Naive B cell (primary cell): ENCODE results near the gene CCL22. TPM values are rescaled to one million over a fixed set of nuclear protein-coding genes. Genes with fewer than 3 reads are reported as not detected.
A peak's percentile ranks its signal among the peaks of the same experiment; 100 is the strongest.
"Not testable (repeated sequence)": the region's sequence is repeated elsewhere in the genome, so short reads cannot be mapped to it uniquely, and the experiment has no call there.

Source experiments
- ATAC-seq, 2 donors: fragments of 150-1000 bp; cut with Tn5 transposase; 2 replicates each; pipeline ENCODE4 v1.10.0; 2021; ENCODE audit warnings: low read depth in 2 of 2, mild to moderate bottlenecking in 2 of 2, moderate library complexity in 2 of 2
- DNase-seq: peaks from one replicate; pipeline ENCODE4 v3.0.0; 2022
- H3K27ac Mint-ChIP-seq, 6 donors: one replicate each; pipeline ENCODE4 v1.8.0; 2020 to 2022; ENCODE audit warnings: mild to moderate bottlenecking in 6 of 6, mixed read lengths in 6 of 6, moderate library complexity in 5 of 6, inconsistent platforms in 2 of 6
- H3K27me3 Mint-ChIP-seq, 3 donors: one replicate each; pipeline ENCODE4 v1.8.0; 2021 to 2022; ENCODE audit warnings: mixed read lengths in 3 of 3, mild to moderate bottlenecking in 1 of 3
- H3K36me3 Mint-ChIP-seq, 2 donors: one replicate each; pipeline ENCODE4 v1.8.0; 2020 to 2022; ENCODE audit warnings: mixed read lengths in 2 of 2, inconsistent platforms in 1 of 2, mild to moderate bottlenecking in 1 of 2
- H3K4me1 Mint-ChIP-seq, 3 donors: one replicate each; pipeline ENCODE4 v1.8.0; 2020 to 2022; ENCODE audit warnings: mixed read lengths in 3 of 3, inconsistent platforms in 1 of 3, mild to moderate bottlenecking in 1 of 3, moderate library complexity in 1 of 3
- H3K4me3 Mint-ChIP-seq, 8 donors: one replicate each; pipeline ENCODE4 v1.8.0; 2020 to 2022; ENCODE audit warnings: mild to moderate bottlenecking in 8 of 8, mixed read lengths in 8 of 8, moderate library complexity in 8 of 8, inconsistent platforms in 2 of 8
- H3K9me3 Mint-ChIP-seq, 7 donors: one replicate each; pipeline ENCODE4 v1.8.0; 2020 to 2022; ENCODE audit warnings: mixed read lengths in 7 of 7, mild to moderate bottlenecking in 5 of 7, inconsistent platforms in 2 of 7, moderate library complexity in 1 of 7
- polyA plus RNA-seq, 6 donors: library from polyadenylated mRNA; unstranded; fragments of 300-500 nt; fragmentation: Illumina TruSeq; gene quantifications; one replicate each; pipeline ENCODE4 v1.2.3, GENCODE V29; 2021; ENCODE audit warnings: low read depth in 6 of 6

CCL22 gene
- polyA plus RNA-seq, 6 donors from 2014 or later = not detected

DNA sequence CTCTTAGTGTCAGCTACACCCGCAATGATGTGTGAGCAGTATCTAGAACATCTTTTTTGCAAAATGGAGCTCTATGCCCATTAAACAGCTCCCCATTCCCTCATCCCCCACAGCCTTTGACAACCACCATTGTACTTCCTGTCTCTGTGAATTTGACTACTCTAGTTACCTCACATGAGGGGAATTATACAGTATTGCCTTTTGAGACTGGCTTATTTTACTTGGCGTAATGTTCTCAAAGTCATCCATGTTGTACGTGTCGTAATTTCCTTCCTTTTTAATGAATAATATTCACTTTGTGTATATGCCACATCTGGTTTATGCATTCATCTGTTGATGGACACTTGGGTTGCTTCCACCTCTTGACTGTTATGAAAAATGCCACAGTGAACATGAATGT, 23.2 kb upstream of the CCL22 start:
- no peak overlapping the region for H3K4me3 Mint-ChIP-seq
- no peak overlapping the region for H3K27ac Mint-ChIP-seq
- H3K9me3 Mint-ChIP-seq = peaks cover 0 to 14% (median 12%) of the 10 kb centered on the region in 7 donors
- peaks cover 6 to 47% (median 30%) of the 10 kb centered on the region in 3 donors for H3K27me3 Mint-ChIP-seq
- H3K4me1 Mint-ChIP-seq = peaks cover 11 to 14% (median 13%) of the 10 kb centered on the region in 3 donors
- peaks cover 0 to 5% of the 10 kb centered on the region in 2 donors for H3K36me3 Mint-ChIP-seq
- DNase-seq (no peak), ATAC-seq (no peak)

DNA sequence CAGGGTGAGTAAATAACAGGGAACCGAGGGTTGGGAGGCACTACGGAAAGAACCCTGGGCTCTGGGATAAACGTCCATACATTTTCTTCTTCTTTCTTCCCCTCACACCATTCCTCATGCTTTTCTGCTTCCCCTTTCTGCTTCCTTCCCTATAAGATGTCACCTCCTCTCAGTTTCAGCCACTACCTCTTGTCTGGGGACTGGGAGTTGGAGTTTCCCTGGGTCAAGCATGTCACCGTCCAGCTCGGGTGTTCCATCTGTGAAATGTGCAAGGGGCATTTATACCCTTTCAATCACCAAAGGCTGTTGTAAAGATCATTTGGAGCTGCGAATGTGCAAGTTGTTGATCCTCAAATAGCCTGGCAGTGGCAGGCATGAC, 17.5 kb upstream of the CCL22 start:
- Mint-ChIP-seq H3K9me3 (peaks cover 0 to 7% (median 0%) of the 10 kb centered on the region in 7 donors), H3K27me3 (peaks cover 39 to 69% (median 50%) of the 10 kb centered on the region in 3 donors), H3K36me3 (peaks cover 0 to 9% of the 10 kb centered on the region in 2 donors), H3K27ac (peak overlapping the region in 4 of 6 donors; percentile 4 to 64 (median 38)), H3K4me1 (peaks cover 33 to 45% (median 34%) of the 10 kb centered on the region in 3 donors), H3K4me3 (peak overlapping the region in 3 of 8 donors; percentile 2 to 65 (median 18))
- no peak for ATAC-seq
- no peak for DNase-seq

DNA sequence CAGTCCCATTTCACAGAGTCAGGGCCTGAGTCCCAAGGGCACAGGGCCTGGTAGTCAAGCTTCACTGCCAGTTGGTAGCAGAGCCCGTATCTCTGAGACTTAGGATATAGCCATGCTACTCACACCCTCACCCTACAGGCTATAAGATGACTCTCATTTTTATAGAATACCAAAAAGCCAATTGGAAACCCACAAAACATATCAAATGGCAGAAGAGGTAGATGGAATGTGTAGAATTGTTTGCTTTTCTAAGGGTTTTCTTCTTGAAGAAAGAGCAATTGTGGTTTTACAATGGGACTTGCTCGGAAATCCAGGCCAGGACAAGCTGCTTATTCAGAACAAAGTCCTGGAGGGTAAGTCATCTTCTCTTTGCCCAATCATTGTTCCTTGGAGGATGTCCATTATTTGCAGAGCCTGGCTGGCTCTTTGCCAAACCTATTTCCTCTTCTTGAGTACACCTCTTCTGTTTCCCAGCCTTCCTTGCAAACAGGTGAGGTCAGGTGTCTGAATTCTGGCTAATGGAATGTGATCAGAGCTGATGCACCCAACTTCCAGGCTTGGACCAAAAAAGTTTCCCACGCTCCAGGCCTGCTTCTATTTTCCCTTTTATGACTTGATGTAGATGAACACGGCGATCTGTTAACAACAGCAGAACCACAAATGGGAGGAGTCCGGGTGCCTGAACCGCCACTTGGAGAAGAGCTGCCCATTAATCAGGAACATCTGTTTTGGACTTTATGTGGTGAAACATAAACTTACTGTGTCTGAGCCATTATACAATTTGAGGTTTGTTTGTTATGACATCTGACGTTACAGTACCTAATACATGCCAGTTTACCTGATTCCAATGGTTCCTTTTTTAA, 16.9 kb upstream of the CCL22 start:
- Mint-ChIP-seq H3K36me3 (peaks cover 0 to 9% of the 10 kb centered on the region in 2 donors), H3K4me3 (peak overlapping the region in 2 of 8 donors; percentile 2 to 32), H3K9me3 (peaks cover 0 to 7% (median 0%) of the 10 kb centered on the region in 7 donors), H3K27me3 (peaks cover 39 to 67% (median 51%) of the 10 kb centered on the region in 3 donors), H3K27ac (no peak overlapping the region), H3K4me1 (peaks cover 33 to 45% (median 34%) of the 10 kb centered on the region in 3 donors)
- DNase-seq = no peak
- no peak for ATAC-seq

DNA sequence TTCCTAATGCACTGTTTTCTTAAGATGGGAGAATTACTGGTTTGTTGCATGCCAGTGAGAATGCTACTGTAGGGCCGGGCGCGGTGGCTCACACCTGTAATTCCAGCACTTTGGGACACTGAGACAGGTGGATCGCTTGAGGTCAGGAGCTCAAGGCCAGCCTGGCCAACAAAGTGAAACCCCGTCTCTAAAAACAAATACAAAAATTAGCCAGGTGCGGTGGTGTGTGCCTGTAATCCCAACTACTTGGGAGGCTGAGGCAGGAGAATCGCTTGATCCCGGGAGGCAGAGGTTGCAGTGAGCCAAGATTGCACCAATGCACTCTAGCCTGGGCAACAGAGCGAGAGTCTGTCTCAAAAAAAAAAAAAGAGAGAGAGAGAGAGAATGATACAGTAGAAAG, 16.0 kb upstream of the CCL22 start:
- H3K9me3 Mint-ChIP-seq, ATAC-seq, DNase-seq, H3K4me3 Mint-ChIP-seq, H3K36me3 Mint-ChIP-seq: not testable (repeated sequence)
- peaks cover 49 to 76% (median 60%) of the 10 kb centered on the region in 3 donors for H3K27me3 Mint-ChIP-seq
- peaks cover 38 to 51% (median 41%) of the 10 kb centered on the region in 3 donors for H3K4me1 Mint-ChIP-seq
- H3K27ac Mint-ChIP-seq = peak overlapping the region in 2 of 6 donors; percentile 24 to 94

DNA sequence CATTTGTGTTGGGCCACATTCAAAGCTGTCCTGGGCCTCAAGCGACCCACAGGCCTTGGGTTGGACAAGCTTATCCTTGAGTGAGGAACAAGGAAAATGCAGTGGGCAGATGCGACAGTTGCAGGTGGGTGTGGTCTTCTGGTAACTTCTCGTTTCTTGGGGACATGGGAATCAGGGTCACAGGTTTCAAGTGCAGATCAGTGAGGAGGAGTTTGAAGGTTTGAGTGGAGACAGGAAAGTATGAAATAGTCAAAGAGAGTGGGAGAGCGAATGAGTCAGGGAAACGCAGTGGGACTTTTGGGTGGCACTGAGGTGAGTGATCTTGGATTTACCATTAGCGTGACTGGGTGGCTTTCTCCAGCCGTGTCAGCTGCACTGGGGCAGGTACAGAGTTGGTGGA, 15.4 kb upstream of the CCL22 start:
- Mint-ChIP-seq H3K9me3 (peaks cover 0 to 7% (median 0%) of the 10 kb centered on the region in 7 donors), H3K36me3 (peaks cover 0 to 9% of the 10 kb centered on the region in 2 donors), H3K27me3 (peaks cover 52 to 80% (median 62%) of the 10 kb centered on the region in 3 donors), H3K27ac (peak overlapping the region in 1 of 6 donors; percentile 24), H3K4me3 (peak overlapping the region in 2 of 8 donors; percentile 5 to 38), H3K4me1 (peaks cover 39 to 57% (median 42%) of the 10 kb centered on the region in 3 donors)
- ATAC-seq (no peak), DNase-seq (no peak)

DNA sequence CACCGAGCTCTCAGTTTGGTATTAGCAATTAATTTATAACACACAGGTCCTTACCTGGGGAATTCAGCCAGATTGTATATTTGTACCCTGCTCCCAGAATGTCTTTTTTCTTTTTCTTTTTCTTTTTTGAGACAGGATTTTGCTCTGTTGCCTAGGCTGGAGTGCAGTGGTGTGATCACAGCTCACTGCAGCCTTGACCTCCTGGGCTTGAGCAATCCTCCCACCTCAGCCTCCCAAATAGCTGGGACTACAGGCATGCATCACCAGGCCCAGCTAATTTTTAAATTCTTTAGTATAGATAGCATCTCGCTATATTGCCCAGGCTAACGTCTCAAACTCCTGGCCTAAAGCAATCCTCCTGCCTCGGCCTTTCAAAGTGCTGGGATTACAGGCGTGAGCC, 14.5 kb upstream of the CCL22 start:
- ATAC-seq, H3K36me3 Mint-ChIP-seq, H3K27ac Mint-ChIP-seq, H3K4me3 Mint-ChIP-seq, DNase-seq, H3K9me3 Mint-ChIP-seq: not testable (repeated sequence)
- Mint-ChIP-seq H3K4me1 (peaks cover 46 to 65% (median 46%) of the 10 kb centered on the region in 3 donors), H3K27me3 (peaks cover 46 to 71% (median 59%) of the 10 kb centered on the region in 3 donors)

DNA sequence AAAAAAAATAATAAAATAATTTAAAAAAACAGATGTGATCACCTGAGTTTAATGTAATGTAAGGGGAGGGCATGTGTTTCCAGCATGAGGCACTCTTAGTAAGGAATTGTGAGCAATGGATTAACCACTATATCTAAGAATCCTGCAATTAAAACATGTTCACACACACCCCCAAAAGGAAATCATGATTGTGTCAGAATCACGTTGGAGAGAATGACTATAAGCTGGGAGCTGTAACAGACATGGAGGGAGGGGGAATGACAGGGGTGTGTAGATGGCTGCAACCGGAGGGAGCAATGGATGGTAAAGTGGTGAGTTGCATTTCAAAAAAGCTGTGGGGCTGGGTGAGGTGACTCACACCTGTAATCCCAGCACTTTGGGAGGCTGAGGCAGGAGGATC, 13.6 kb upstream of the CCL22 start:
- DNase-seq (no peak), ATAC-seq (no peak)
- peaks cover 0 to 5% (median 0%) of the 10 kb centered on the region in 7 donors for H3K9me3 Mint-ChIP-seq
- peaks cover 45 to 65% (median 46%) of the 10 kb centered on the region in 3 donors for H3K4me1 Mint-ChIP-seq
- no peak overlapping the region for H3K27ac Mint-ChIP-seq
- H3K4me3 Mint-ChIP-seq = no peak overlapping the region
- peaks cover 46 to 69% (median 59%) of the 10 kb centered on the region in 3 donors for H3K27me3 Mint-ChIP-seq
- peaks cover 0 to 9% of the 10 kb centered on the region in 2 donors for H3K36me3 Mint-ChIP-seq

DNA sequence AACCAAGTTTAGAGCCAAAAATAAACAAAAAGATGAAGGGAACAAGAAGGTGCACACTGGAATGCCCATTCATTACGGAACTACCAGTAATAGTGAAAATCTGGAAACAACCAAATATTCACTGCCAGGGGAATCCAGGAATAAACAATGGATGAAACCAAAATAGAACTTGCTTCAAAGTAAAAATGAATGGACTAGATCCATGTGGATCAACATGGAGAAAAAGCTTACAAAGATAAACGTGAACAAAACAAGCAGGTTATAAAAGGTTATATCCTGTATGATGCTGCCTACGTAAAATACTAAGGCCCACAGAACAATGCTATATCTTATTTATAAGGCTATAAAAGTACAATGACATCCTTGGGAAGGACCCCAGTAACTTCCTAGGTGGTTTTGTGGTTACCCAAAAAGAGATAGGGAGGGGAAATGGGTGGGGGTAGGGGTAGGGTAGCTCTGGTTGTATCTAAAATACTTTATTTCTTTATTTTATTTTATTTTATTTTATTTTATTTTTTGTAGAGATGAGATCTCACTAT, 12.8 kb upstream of the CCL22 start:
- Mint-ChIP-seq H3K4me3 (no peak overlapping the region), H3K27ac (no peak overlapping the region), H3K9me3 (peaks cover 0 to 5% (median 0%) of the 10 kb centered on the region in 7 donors), H3K36me3 (peaks cover 0 to 9% of the 10 kb centered on the region in 2 donors), H3K27me3 (peaks cover 46 to 68% (median 56%) of the 10 kb centered on the region in 3 donors), H3K4me1 (peaks cover 43 to 60% (median 46%) of the 10 kb centered on the region in 3 donors)
- DNase-seq = no peak
- ATAC-seq = no peak

DNA sequence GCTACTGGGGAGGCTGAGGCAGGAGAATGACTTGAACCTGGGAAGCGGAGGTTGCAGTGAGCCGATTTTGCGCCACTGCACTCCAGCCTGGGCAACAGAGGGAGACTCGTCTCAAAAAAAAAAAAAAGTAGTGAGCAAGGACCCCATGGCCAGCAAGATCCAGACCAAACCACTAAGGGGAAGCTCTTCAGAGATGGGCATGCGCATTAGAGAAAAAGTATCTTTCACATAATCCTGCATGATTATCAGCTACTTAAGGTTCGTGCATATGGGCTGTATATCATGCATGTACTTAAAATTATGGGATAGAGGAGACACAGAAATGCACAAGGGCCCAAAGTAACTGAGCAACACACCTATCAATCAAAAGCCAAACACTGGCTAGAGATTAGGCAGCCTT, 10.7 kb upstream of the CCL22 start:
- peaks cover 38 to 60% (median 47%) of the 10 kb centered on the region in 3 donors for H3K27me3 Mint-ChIP-seq
- H3K9me3 Mint-ChIP-seq = peaks cover 0 to 4% (median 0%) of the 10 kb centered on the region in 7 donors
- DNase-seq (no peak), ATAC-seq (no peak)
- H3K4me3 Mint-ChIP-seq = no peak overlapping the region
- H3K27ac Mint-ChIP-seq = peak overlapping the region in 2 of 6 donors; percentile 4 to 13
- H3K36me3 Mint-ChIP-seq = peaks cover 0 to 7% of the 10 kb centered on the region in 2 donors
- peaks cover 32 to 44% (median 36%) of the 10 kb centered on the region in 3 donors for H3K4me1 Mint-ChIP-seq

DNA sequence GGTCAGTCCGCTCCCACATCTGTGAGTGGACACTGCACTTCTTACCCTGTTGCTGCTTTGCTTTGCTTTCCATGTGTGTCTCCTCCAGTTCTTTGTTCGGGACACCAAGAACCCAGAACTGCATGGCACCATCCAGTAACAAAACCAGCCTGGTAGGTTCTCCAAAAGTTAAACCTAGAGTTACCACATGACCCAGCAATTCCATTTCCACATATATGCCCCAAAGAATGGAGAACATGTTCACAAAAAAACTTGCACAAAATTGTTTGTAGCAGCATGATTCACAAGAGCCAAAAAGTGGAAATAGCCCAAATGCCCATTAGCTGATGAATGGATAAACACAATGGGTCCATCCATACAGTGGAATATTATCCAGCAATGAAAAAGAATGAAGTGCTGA, 10.3 kb upstream of the CCL22 start:
- H3K4me3 Mint-ChIP-seq = peak overlapping the region in 5 of 8 donors; percentile 20 to 75 (median 33)
- H3K4me1 Mint-ChIP-seq = peaks cover 31 to 40% (median 32%) of the 10 kb centered on the region in 3 donors
- peaks cover 37 to 60% (median 47%) of the 10 kb centered on the region in 3 donors for H3K27me3 Mint-ChIP-seq
- H3K9me3 Mint-ChIP-seq = peaks cover 0 to 4% (median 0%) of the 10 kb centered on the region in 7 donors
- peak overlapping the region in 2 of 6 donors; percentile 15 to 69 for H3K27ac Mint-ChIP-seq
- peaks cover 0 to 2% of the 10 kb centered on the region in 2 donors for H3K36me3 Mint-ChIP-seq
- ATAC-seq = no peak
- no peak for DNase-seq

DNA sequence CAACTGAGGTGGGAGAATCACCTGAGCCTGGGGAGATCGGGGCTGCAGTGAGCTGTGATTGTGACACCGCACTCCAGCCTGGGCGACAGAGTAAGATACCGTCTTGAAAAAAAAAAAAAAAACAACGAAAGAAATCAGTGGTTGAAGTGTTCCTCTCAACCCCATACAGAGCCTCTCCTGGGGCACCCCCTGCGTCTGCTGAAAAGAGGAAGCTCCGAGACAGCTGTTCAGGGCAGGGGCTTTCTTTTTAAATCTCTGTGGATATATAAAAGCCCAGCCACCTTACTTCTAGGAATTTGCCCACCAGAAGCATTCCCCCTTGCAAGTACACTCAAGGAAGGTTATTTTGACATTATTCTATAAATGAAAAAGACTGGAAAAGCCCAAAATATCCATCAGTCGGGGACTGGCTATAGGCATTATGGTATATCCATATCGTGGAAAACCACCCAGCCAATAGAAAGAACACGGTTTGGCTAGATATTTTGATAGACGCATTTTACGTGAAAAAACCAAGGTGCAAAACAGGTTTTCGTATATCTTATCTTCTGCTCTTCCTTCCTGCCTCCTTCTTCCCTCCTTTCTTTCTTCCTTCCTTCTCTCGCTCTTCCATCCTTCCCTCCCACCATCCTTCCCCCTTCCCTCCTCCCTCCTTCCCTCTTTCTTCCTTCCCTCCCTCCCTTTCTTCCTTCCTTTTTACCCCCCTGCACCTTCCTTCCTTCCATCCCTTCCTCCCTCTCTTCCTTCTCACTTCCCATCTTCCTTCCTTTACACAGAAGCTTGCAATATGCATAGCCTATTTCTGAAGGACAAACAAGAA, 9.2 kb upstream of the CCL22 start:
- Mint-ChIP-seq H3K9me3 (peaks cover 0 to 3% (median 0%) of the 10 kb centered on the region in 7 donors), H3K27ac (peak overlapping the region; percentile 30 to 89 (median 66)), H3K36me3 (no peaks in the 10 kb centered on the region), H3K4me1 (peaks cover 29 to 37% (median 31%) of the 10 kb centered on the region in 3 donors), H3K4me3 (peak overlapping the region in 6 of 8 donors; percentile 56 to 84 (median 68)), H3K27me3 (peaks cover 30 to 56% (median 42%) of the 10 kb centered on the region in 3 donors)
- DNase-seq (peak; percentile 84), ATAC-seq (peak; percentile 99)

DNA sequence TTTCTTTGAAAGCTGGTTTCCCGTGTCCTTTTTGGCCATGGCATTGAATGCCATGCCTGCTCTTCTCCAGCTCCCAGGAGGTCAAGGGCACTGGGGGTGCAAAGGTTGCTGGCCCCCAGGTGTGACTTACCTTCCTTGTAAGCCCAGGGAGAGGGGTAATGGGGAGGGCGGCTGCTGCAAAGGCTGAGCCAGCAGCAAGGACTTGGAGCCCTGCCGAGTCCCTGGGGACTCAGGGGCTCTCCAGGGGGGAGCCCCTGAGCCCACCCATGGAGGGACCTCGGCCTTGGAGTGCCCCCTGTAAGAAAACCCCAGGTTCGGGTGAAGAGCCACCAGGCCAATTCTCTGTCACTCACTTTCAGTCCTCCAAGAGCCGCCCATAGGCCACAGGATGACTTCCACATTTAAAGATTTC, 5.9 kb upstream of the CCL22 start:
- ATAC-seq = no peak
- DNase-seq = no peak
- H3K9me3 Mint-ChIP-seq = no peaks in the 10 kb centered on the region
- H3K4me1 Mint-ChIP-seq = peaks cover 23 to 29% (median 25%) of the 10 kb centered on the region in 3 donors
- H3K27me3 Mint-ChIP-seq = peaks cover 22 to 49% (median 30%) of the 10 kb centered on the region in 3 donors
- no peaks in the 10 kb centered on the region for H3K36me3 Mint-ChIP-seq
- H3K27ac Mint-ChIP-seq = no peak overlapping the region
- H3K4me3 Mint-ChIP-seq = no peak overlapping the region

DNA sequence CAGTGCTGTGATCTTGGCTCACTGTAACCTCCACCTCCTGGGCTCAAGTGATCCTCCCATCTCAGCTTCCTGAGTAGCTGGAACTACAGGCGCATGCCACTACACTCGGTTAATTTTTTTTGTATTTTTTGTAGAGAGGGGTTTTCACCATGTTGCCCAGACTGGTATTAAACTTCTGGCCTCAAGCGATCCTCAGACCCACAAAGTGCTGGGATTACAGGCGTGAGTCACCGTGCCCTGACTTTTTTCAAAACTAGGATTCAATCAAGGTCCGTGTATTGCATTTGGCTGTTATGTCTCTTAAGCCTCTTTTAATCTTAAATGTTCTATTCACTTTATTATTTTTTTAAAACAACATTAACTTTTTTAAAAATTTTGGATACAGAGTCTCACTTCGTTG, 4.3 kb upstream of the CCL22 start:
- H3K36me3 Mint-ChIP-seq = no peaks in the 10 kb centered on the region
- H3K27me3 Mint-ChIP-seq = peaks cover 17 to 51% (median 31%) of the 10 kb centered on the region in 3 donors
- no peak for DNase-seq
- H3K4me3 Mint-ChIP-seq = no peak overlapping the region
- no peaks in the 10 kb centered on the region for H3K9me3 Mint-ChIP-seq
- no peak for ATAC-seq
- H3K27ac Mint-ChIP-seq = no peak overlapping the region
- peaks cover 24 to 28% (median 27%) of the 10 kb centered on the region in 3 donors for H3K4me1 Mint-ChIP-seq
